ENCODE data around the gene CTNS.
"Not testable (repeated sequence)": the region's sequence is repeated elsewhere in the genome, so short reads cannot be mapped to it uniquely, and the experiment has no call there.

CTNS gene

DNA sequence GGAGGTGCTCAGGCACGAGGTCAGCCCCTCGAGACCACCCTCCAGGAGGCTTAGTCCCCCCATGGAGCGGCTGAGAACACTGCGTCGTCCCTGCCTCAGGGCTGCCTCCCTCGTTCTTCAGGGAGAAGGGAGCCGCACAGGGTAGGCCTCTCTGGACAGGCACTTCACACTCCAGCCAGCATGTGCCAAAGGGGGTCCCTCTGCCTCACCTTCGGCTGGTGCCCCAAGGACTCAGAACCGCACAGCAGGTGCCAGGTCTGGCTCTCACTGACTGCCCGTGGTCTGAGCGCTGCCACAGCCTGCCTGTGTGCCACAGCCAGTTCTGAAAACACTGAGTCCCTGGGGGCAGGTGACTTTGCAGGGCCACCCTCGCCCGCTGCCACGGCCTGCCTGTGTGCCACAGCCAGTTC is 52.3 kb downstream of the CTNS start:
- no peak for DNase-seq

- DNase-seq: no peak
Observed at GRCh38 chr17:3689262-3690093, 52.9 kb downstream of the CTNS start.

GRCh38 chr17:3690094-3690715 is 53.6 kb downstream of the CTNS start:
- DNase-seq: no peak

GRCh38 chr17:3691617-3692067 is 55.1 kb downstream of the CTNS start:
- DNase-seq: no peak

DNA sequence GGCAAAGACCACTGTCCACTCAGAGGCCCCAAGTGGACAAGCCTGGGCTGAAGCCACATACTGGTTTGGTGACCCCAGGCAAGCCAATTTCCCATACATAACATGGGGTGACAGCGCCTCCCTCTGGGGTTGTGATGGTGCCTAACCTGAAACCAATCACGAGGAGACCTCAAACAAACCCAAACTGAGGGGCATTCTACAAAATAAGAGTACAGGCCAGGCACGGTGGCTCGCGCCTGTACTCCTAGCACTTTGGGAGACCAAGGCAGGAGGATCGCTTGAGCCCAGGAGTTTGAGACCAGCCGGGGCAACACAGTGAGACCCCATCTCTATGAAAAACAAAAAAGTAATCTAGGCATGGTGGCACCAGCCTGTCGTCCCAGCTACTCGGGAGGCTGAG is 55.8 kb downstream of the CTNS start:
- DNase-seq: no peak

DNA sequence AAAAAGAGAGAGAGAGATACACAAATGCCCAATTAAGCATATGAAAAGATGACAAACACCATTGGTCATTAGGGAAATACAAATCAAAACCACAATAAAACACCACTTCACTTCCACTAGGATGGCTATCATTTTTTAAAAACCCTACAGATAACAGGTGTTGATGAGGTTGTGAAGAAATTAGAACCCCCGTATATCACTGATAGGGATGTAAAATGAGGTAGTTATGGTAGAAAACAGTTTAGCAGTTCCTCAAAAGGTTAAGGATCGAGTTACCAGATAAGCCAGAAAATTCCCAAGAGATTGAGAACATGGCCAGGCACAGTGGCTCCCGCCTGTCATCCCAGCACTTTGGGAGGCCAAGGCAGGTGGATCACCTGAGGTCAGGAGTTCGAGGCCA is 56.6 kb downstream of the CTNS start:
- DNase-seq: no peak

GRCh38 chr17:3693829-3694231 is 57.3 kb downstream of the CTNS start:
- DNase-seq: no peak

GRCh38 chr17:3695129-3695722 is 58.7 kb downstream of the CTNS start:
- DNase-seq: no peak

- DNase-seq: no peak
Observed at GRCh38 chr17:3695723-3696411, 59.3 kb downstream of the CTNS start, which contains the start of gene P2RX5. Gene P2RX5, minus strand, starts transcription at chr17:3696155. Its CDS starts 150 bp downstream, at chr17:3696005.

DNA sequence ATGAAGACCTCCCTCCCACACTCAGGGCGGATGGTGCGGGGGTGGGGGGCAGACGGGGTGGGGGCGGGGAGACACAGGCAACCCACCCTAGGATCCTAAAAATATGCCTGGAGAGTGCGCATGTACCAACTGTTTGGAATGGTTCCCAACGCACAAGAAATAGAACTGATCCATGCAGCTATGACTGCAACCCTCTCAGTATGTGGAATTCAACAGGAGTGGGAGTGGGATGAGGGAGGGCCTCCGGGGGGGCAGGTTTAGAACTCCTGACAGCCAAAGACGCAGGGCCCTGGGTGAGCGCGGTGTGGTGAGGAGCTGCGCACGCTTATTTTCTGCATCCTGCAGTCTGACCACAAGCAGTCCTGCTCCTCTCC is 60.5 kb downstream of the CTNS start:
- no peak for DNase-seq

DNA sequence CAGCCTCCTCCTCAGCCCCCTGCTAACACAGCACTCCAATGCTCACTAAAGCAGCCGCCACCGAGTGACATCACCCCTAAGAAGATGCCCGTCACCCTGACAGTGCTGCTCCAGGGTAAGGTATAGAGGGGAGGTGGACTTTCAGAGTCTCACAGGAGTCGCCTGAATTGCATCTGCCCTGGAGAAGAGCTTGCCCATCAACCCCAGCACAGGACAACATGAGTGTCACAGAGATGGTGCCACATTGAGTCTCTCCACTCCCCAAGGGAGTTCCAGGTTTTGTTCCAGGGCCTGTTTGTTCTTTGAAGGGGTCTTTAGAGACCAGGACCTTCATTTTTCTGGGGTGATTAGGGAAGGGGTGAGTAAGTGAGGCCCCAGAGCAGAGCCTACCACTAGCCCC is 61.6 kb downstream of the CTNS start:
- no peak for DNase-seq

DNA sequence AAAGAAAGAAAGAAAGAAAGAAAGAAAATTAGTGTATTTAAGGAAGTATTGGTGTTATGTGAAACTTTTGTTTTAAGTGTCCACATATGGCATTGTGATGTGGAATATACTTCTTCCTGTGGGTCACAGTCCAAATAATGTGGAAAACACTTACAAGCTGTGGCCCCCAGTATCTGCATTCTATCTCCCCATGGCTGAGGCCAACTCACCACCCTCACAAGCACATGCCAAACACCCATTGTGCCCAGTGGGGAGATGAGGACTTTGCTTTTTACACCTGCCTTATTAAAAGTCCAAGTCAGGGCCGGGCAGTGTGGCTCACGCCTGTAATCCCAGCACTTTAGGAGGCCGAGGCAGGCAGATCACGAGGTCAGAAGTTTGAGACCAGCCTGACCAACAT is 63.4 kb downstream of the CTNS start:
- DNase-seq: no peak

GRCh38 chr17:3702041-3702539 is 65.5 kb downstream of the CTNS start:
- not testable (repeated sequence) for DNase-seq

DNA sequence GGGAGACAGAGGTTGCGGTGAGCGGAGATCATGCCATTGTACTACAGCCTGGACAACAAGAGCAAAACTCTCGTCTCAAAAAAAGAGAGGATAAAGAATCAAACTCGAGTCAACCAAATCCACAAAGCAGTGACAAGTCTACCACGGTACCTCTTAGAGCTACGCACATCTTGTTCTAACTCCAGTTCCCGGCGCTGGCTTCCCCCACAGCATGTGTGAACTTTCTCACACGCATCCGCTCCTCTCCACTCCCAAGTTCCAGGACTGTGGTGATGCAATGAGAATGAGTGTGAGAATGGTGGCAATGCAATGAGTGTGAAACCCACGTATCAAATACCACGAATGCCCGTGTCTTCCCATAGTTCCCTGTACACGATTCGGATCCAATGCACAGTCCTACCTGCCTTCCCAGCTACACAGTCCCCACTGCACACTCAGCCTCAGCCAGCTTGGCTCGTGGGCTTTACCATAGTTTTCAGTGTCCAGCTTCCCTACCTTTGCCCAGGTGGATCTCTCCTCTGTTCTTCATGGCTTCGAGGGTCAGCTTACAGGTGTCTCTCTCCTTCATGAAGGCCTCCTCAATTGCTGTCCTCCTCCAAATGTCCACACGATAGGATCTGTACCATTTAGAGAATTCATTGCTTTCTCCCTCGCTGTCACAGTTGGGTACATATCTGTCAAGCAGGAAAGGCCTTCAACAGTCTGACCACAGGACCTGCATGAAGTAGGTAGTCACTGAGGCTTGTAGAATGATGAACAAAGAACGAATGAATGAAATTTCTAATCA is 68.6 kb downstream of the CTNS start:
- DNase-seq: no peak

DNA sequence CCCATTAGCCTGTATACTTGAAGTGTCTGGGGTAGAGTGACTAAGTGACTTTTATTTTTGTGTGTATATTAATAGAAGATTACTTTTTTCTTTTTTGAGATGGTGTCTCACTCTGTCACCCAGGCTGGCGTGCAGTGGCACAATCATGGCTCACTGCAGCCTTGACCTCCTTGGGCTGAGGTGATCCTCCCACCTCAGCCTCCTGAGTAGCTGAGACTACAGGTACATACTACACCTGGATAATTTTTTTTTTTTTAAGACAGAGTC is 69.1 kb downstream of the CTNS start:
- not testable (repeated sequence) for DNase-seq

DNA sequence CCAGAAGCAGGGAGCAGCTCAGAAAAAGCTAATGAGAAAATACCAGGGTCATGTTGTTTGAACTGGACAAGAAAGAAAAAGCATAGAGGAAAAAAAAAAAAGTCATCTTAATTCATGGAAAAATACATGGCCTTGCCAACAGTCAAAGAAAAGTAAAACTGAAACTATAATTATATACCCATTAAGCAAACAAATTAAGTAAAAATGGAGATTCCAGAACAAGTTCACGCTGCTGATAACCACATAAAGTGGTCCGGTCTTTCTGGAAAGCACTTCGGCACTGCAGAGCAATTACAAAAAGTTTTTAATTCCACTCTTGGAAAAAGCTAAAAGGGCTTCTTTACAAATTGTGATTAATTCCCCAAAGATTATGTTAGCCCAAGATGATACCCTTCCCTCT is 71.8 kb downstream of the CTNS start:
- DNase-seq: no peak

- DNase-seq: no peak
Observed at GRCh38 chr17:3710951-3711383, 74.4 kb downstream of the CTNS start.
